K562 (cell line): ENCODE data around the gene LRRIQ4. TPM values are rescaled to one million over a fixed set of nuclear protein-coding genes. Genes with fewer than 3 reads are reported as not detected.

Experiments used
- BHLHE40 ChIP-seq: IDR thresholded peaks from 2 replicates; pipeline ENCODE4 v1.6.1; 2011; ENCODE audit warnings: low read length, improper control_type of control experiment
- C11orf30 ChIP-seq: fragments of 450-650 bp; IDR thresholded peaks from 2 replicates; pipeline ENCODE4 v1.6.1; 2016; ENCODE audit warnings: low read depth, mild to moderate bottlenecking
- CEBPG ChIP-seq, 3 experiments: fragments of 200-800 bp in 1 of 3; sonication (Bioruptor generic) in 1 of 3; sonication (generic) in 1 of 3; formaldehyde crosslinking in 1 of 3; IDR thresholded peaks in 2 of 3; conservative IDR thresholded peaks in 1 of 3; 2 replicates each; pipeline versions ENCODE4 v1.6.1 to v1.8.0; 2016 to 2022; ENCODE audit warnings: missing compliant biosample characterization in 2 of 3, missing genetic modification characterization in 2 of 3, mild to moderate bottlenecking in 1 of 3, missing genetic modification reagents in 1 of 3
- CREB3 ChIP-seq: fragments of 450-650 bp; conservative IDR thresholded peaks from 2 replicates; pipeline ENCODE4 v1.6.1; 2016; ENCODE audit warnings: missing genetic modification characterization, low read depth, mild to moderate bottlenecking, missing compliant biosample characterization, moderate library complexity
- ELK1 ChIP-seq: sonication (generic); formaldehyde crosslinking; IDR thresholded peaks from 2 replicates; pipeline ENCODE4 v1.8.1; 2022; ENCODE audit warnings: missing genetic modification reagents
- KHSRP ChIP-seq: fragments of 450-650 bp; IDR thresholded peaks from 2 replicates; pipeline ENCODE4 v1.6.1; 2017
- LARP7 ChIP-seq: fragments of 450-650 bp; IDR thresholded peaks from 2 replicates; pipeline ENCODE4 v1.6.1; 2016
- MAX ChIP-seq: sonication (generic); formaldehyde crosslinking; IDR thresholded peaks from 2 replicates; pipeline ENCODE4 v1.9.0; 2022; ENCODE audit warnings: mild to moderate bottlenecking, missing genetic modification reagents
- MTA2 ChIP-seq: fragments of 450-650 bp; IDR thresholded peaks from 2 replicates; pipeline ENCODE4 v1.6.1; 2016; ENCODE audit warnings: low read depth
- POLR2B ChIP-seq: fragments of 450-650 bp; IDR thresholded peaks from 2 replicates; pipeline ENCODE4 v1.6.1; 2018; ENCODE audit warnings: low read depth; ENCODE audit not compliant: partially characterized antibody
- POLR2H ChIP-seq: IDR thresholded peaks from 2 replicates; pipeline ENCODE4 v1.6.1; 2016; ENCODE audit warnings: missing genetic modification characterization, low read depth, mild to moderate bottlenecking, control low read depth, missing compliant biosample characterization, moderate library complexity
- SAP30 ChIP-seq: fragments of 200-600 bp; sonication (generic); IDR thresholded peaks from 2 replicates; pipeline ENCODE4 v1.6.1; 2012; ENCODE audit warnings: borderline replicate concordance, low read depth, mild to moderate bottlenecking, moderate library complexity, low read length, control low read depth, inconsistent platforms; ENCODE audit not compliant: insufficient read depth, poor library complexity, severe bottlenecking
- TAF1 ChIP-seq: IDR thresholded peaks from 2 replicates; pipeline ENCODE4 v1.6.1; 2011; ENCODE audit warnings: mild to moderate bottlenecking, low read length, moderate library complexity; ENCODE audit not compliant: insufficient read depth, control insufficient read depth, severe bottlenecking; ENCODE audit errors: extremely low read depth
- TARDBP ChIP-seq: fragments of 450-650 bp; IDR thresholded peaks from 2 replicates; pipeline ENCODE4 v1.6.1; 2016
- ZNF124 ChIP-seq: sonication (generic); formaldehyde crosslinking; IDR thresholded peaks from 2 replicates; pipeline ENCODE4 v1.8.1; 2022; ENCODE audit warnings: missing genetic modification reagents
- ZNF263 ChIP-seq: sonication (generic); formaldehyde crosslinking; IDR thresholded peaks from 2 replicates; pipeline ENCODE4 v1.8.0; 2022; ENCODE audit warnings: mild to moderate bottlenecking, missing genetic modification reagents, borderline replicate concordance
- ZNF41 ChIP-seq: fragments of 250-450 bp; sonication (Bioruptor Pico); conservative IDR thresholded peaks from 2 replicates; pipeline ENCODE4 v1.4.0; 2020; ENCODE audit warnings: mild to moderate bottlenecking
- ZNF696 ChIP-seq: fragments of 250-450 bp; sonication (Bioruptor Pico); conservative IDR thresholded peaks from 2 replicates; pipeline ENCODE4 v1.4.0; 2020; ENCODE audit warnings: mild to moderate bottlenecking, moderate library complexity
- ZNF830 ChIP-seq: fragments of 250-450 bp; sonication (Bioruptor Pico); IDR thresholded peaks from 2 replicates; pipeline ENCODE4 v1.5.0; 2021; ENCODE audit warnings: mild to moderate bottlenecking
- ZSCAN29 ChIP-seq: fragments of 450-650 bp; IDR thresholded peaks from 2 replicates; pipeline ENCODE4 v1.6.1; 2017
- polyA plus RNA-seq, 8 experiments: library from polyadenylated mRNA; depleted of rRNA in 4 of 8; stranded (reverse) in 5 of 8; unstranded in 3 of 8; fragments of >200 nt; fragmentation: Nextera tagmentation in 2 of 8; fragmentation: Illumina TruSeq in 1 of 8; extraction: Ambion mirVana in 2 of 8; extraction: Trizol in 1 of 8; gene quantifications; 2 replicates each; pipeline versions ENCODE4 v1.2.1 to v1.2.3, GENCODE V29; 2011 to 2014; ENCODE audit warnings: inconsistent platforms in 1 of 8, missing spikeins in 1 of 8
- total RNA-seq, 7 experiments: library from RNA; depleted of rRNA in 6 of 7; stranded (reverse); fragments of >200 nt in 6 of 7; fragmentation: Illumina TruSeq in 2 of 7; extraction: Trizol in 2 of 7; gene quantifications; 2 replicates each; pipeline versions ENCODE4 v1.2.1 to v1.2.3, GENCODE V29; 2011 to 2021; ENCODE audit warnings: low replicate concordance in 1 of 7
- TF ChIP-seq, protein P1 (sequence below): sonication (generic); formaldehyde crosslinking; IDR thresholded peaks from 2 replicates; pipeline ENCODE4 v1.8.0; 2022; ENCODE audit warnings: missing genetic modification reagents, mild to moderate bottlenecking, moderate library complexity, borderline replicate concordance
- TF ChIP-seq, protein P2 (sequence below): fragments of 450-650 bp; formaldehyde crosslinking; IDR thresholded peaks from 2 replicates; pipeline ENCODE4 v1.4.0; 2022; ENCODE audit warnings: mild to moderate bottlenecking, moderate library complexity

The LRRIQ4 gene
- total and polyA plus RNA-seq, 9 of the 15 experiments (the other 6 are each of a cell fraction or from before 2014, with no cell fraction given) = not detected

GRCh38 chr3:169772897-169773816 is 39.5 kb upstream of the LRRIQ4 start, which contains the start of gene MYNN (continued):
- no peak for TF ChIP-seq MTA2
- no peak for TF ChIP-seq KHSRP
- no peak for TF ChIP-seq ZNF696 (CRISPR knock-in tag)
- TF ChIP-seq MAX (CRISPR knock-in tag) = peak; percentile 62
- TF ChIP-seq BHLHE40 = 0 out of 2 replicates have a peak, but pooled peaks have one; percentile 20
- peak; percentile 87 for TF ChIP-seq C11orf30
- TF ChIP-seq POLR2H = peak; percentile 26
- TF ChIP-seq ZNF124 (CRISPR knock-in tag) = no peak
- TF ChIP-seq CREB3 (tag) = peak; percentile 31; the same call in 1 of the 2 replicates
- TF ChIP-seq LARP7 = peak; percentile 37; the same call in 1 of the 2 replicates
- TF ChIP-seq SAP30 = peak; percentile 70
- 0 out of 2 replicates have a peak, but pooled peaks have one; percentile 9 for TF ChIP-seq ZNF263 (CRISPR knock-in tag)
- TF ChIP-seq, protein P1, sequence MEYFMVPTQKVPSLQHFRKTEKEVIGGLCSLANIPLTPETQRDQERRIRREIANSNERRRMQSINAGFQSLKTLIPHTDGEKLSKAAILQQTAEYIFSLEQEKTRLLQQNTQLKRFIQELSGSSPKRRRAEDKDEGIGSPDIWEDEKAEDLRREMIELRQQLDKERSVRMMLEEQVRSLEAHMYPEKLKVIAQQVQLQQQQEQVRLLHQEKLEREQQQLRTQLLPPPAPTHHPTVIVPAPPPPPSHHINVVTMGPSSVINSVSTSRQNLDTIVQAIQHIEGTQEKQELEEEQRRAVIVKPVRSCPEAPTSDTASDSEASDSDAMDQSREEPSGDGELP (CRISPR knock-in tag) = peak; percentile 84
- TF ChIP-seq, protein P2, sequence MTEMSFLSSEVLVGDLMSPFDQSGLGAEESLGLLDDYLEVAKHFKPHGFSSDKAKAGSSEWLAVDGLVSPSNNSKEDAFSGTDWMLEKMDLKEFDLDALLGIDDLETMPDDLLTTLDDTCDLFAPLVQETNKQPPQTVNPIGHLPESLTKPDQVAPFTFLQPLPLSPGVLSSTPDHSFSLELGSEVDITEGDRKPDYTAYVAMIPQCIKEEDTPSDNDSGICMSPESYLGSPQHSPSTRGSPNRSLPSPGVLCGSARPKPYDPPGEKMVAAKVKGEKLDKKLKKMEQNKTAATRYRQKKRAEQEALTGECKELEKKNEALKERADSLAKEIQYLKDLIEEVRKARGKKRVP = no peak
- no peak for TF ChIP-seq ELK1
- TF ChIP-seq TARDBP = peak; percentile 21; the same call in 1 of the 2 replicates
- 0 out of 2 replicates have a peak, but pooled peaks have one; percentile 20 for TF ChIP-seq ZNF830
- TF ChIP-seq CEBPG (CRISPR knock-in tag; IDR thresholded peaks at IDR 0.05) = peak; percentile 73; the same call in 1 of the 2 replicates
- TF ChIP-seq CEBPG (tag; conservative IDR thresholded peaks at IDR 0.05 in 1 of 2, IDR thresholded peaks at IDR 0.05 in 1 of 2) = peak in 1 of 2 experiments; percentile 66; a peak in 2 of 4 replicates
- TF ChIP-seq ZSCAN29 = no peak
- TF ChIP-seq ZNF41 (CRISPR knock-in tag) = no peak
- peak; percentile 97 for TF ChIP-seq POLR2B
- peak; percentile 90 for TF ChIP-seq TAF1
